ENCODE measurements around the gene ITIH1.

The ITIH1 gene

GRCh38 chr3:52810923-52811322, 33.5 kb downstream of the ITIH1 start:
- Histone ChIP-seq H3K9me3 (ENCODE audit: control insufficient read depth, insufficient read depth, low read length) (no peaks in the 10 kb centered on the region), H3K9ac (ENCODE audit: low read depth, low read length) (no peak overlapping the region), H3K36me3 (ENCODE audit: insufficient read depth, low read length) (no peaks in the 10 kb centered on the region), H3K4me1 (ENCODE audit: insufficient read depth, low read length) (no peaks in the 10 kb centered on the region)

DNA sequence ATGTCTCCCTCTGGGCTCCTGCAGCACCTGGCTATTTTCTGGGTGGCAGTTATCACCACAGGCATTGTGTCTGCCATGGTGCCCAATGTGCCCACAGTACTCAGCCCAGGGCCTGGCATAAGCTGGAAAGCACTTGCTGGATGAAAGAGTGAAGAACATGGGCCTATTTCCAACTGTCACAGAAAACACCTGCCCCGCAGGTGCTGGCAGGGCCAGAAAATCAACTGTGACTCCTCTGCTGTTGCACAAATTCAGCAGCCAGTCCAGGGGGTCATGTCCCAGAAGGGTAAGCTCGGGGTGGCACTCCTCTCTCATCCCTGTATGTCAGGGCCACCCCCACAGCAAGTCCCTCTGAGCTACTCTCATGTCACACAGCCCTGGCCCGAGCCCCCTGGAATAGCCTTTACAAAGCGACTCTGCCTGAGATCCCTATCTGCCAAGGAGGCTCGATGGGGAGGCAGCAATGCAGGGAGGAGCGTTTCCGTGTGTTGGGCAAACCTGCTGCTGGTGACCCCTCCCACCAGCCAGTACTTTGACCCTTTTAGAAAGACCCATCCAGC, 34.1 kb downstream of the ITIH1 start:
- H3K9me3 ChIP-seq (ENCODE audit: control insufficient read depth, insufficient read depth, low read length) = no peaks in the 10 kb centered on the region
- H3K36me3 ChIP-seq (ENCODE audit: insufficient read depth, low read length) = no peaks in the 10 kb centered on the region
- no peaks in the 10 kb centered on the region for H3K4me1 ChIP-seq (ENCODE audit: insufficient read depth, low read length)
- no peak overlapping the region for H3K9ac ChIP-seq (ENCODE audit: low read depth, low read length)

GRCh38 chr3:52813810-52814209, 36.4 kb downstream of the ITIH1 start:
- no peak overlapping the region for H3K9ac ChIP-seq (ENCODE audit: low read depth, low read length)
- H3K36me3 ChIP-seq (ENCODE audit: insufficient read depth, low read length) = no peaks in the 10 kb centered on the region
- H3K4me1 ChIP-seq (ENCODE audit: insufficient read depth, low read length) = peaks cover 6% of the 10 kb centered on the region; the same call in 1 of the 2 replicates
- no peaks in the 10 kb centered on the region for H3K9me3 ChIP-seq (ENCODE audit: control insufficient read depth, insufficient read depth, low read length)

DNA sequence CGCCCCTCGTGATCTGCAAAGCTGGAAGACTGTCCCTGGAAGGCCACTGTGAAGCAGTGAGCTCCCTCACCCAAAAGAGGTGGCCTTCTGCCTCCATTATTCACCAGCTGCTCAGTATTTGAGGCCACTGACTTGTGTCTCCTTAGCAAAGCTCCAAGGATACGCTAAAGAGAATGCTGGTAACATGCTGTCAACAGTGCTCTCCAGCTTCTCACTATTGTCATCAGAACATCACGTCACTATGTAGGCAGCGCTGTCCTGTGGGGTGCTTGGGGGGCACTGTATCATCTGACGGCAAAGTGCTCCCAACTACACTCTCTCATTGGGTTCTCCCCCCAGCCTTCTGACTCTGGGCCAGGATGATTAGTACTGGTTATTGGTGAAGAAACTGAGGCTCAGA, 38.8 kb downstream of the ITIH1 start:
- peaks cover 15% of the 10 kb centered on the region; the same call in 1 of the 2 replicates for H3K4me1 ChIP-seq (ENCODE audit: insufficient read depth, low read length)

GRCh38 chr3:52816654-52817053, 39.3 kb downstream of the ITIH1 start:
- Histone ChIP-seq H3K4me1 (ENCODE audit: insufficient read depth, low read length) (peaks cover 15% of the 10 kb centered on the region; the same call in 1 of the 2 replicates), H3K9me3 (ENCODE audit: control insufficient read depth, insufficient read depth, low read length) (no peaks in the 10 kb centered on the region), H3K36me3 (ENCODE audit: insufficient read depth, low read length) (no peaks in the 10 kb centered on the region), H3K9ac (ENCODE audit: low read depth, low read length) (no peak overlapping the region)

More for the DNA sequence above, 38.8 kb downstream of the ITIH1 start:
- no peaks in the 10 kb centered on the region for H3K36me3 ChIP-seq (ENCODE audit: insufficient read depth, low read length)
- H3K9ac ChIP-seq (ENCODE audit: low read depth, low read length) = no peak overlapping the region
- H3K9me3 ChIP-seq (ENCODE audit: control insufficient read depth, insufficient read depth, low read length) = no peaks in the 10 kb centered on the region

GRCh38 chr3:52817221-52817620, 39.8 kb downstream of the ITIH1 start:
- H3K4me1 ChIP-seq (ENCODE audit: insufficient read depth, low read length) = peaks cover 15% of the 10 kb centered on the region; the same call in 1 of the 2 replicates

GRCh38 chr3:52817860-52818259, 40.5 kb downstream of the ITIH1 start:
- Histone ChIP-seq H3K9me3 (ENCODE audit: control insufficient read depth, insufficient read depth, low read length) (no peaks in the 10 kb centered on the region), H3K4me1 (ENCODE audit: insufficient read depth, low read length) (peaks cover 15% of the 10 kb centered on the region; the same call in 1 of the 2 replicates), H3K36me3 (ENCODE audit: insufficient read depth, low read length) (no peaks in the 10 kb centered on the region), H3K9ac (ENCODE audit: low read depth, low read length) (no peak overlapping the region)

More at GRCh38 chr3:52817221-52817620, 39.8 kb downstream of the ITIH1 start:
- no peaks in the 10 kb centered on the region for H3K36me3 ChIP-seq (ENCODE audit: insufficient read depth, low read length)
- H3K9me3 ChIP-seq (ENCODE audit: control insufficient read depth, insufficient read depth, low read length) = no peaks in the 10 kb centered on the region
- no peak overlapping the region for H3K9ac ChIP-seq (ENCODE audit: low read depth, low read length)

DNA sequence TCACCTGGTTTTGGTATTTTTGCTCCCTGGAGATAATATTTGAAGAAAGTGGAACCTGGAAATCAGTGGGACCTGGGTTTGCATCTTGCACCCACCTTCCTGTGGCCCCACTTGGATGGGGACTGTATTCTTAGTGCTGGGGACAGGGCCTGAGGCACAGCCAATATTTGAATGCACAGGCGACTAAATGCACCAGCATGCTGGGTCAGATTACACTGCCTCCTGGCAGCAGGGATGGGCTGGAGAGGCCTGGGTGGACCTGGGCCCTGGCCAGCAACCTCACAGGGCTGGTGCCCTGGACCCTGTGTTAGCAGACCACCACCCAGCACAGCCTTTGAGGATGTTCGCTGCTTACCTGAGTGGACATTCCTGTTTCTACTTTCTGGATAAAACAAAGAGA, 42.5 kb downstream of the ITIH1 start:
- peaks cover 15% of the 10 kb centered on the region; the same call in 1 of the 2 replicates for H3K4me1 ChIP-seq (ENCODE audit: insufficient read depth, low read length)
- no peak overlapping the region for H3K9ac ChIP-seq (ENCODE audit: low read depth, low read length)
- H3K36me3 ChIP-seq (ENCODE audit: insufficient read depth, low read length) = no peaks in the 10 kb centered on the region
- H3K9me3 ChIP-seq (ENCODE audit: control insufficient read depth, insufficient read depth, low read length) = no peaks in the 10 kb centered on the region

- Histone ChIP-seq H3K9me3 (ENCODE audit: control insufficient read depth, insufficient read depth, low read length) (no peaks in the 10 kb centered on the region), H3K4me1 (ENCODE audit: insufficient read depth, low read length) (peaks cover 15% of the 10 kb centered on the region; the same call in 1 of the 2 replicates), H3K9ac (ENCODE audit: low read depth, low read length) (no peak overlapping the region), H3K36me3 (ENCODE audit: insufficient read depth, low read length) (no peaks in the 10 kb centered on the region)
Observed at GRCh38 chr3:52820736-52821135, 43.3 kb downstream of the ITIH1 start.

GRCh38 chr3:52822363-52822762, 45.0 kb downstream of the ITIH1 start:
- H3K4me1 ChIP-seq (ENCODE audit: insufficient read depth, low read length) = peaks cover 15% of the 10 kb centered on the region; the same call in 1 of the 2 replicates

GRCh38 chr3:52824037-52824436, 46.6 kb downstream of the ITIH1 start:
- Histone ChIP-seq H3K9ac (ENCODE audit: low read depth, low read length) (no peak overlapping the region), H3K9me3 (ENCODE audit: control insufficient read depth, insufficient read depth, low read length) (no peaks in the 10 kb centered on the region), H3K36me3 (ENCODE audit: insufficient read depth, low read length) (no peaks in the 10 kb centered on the region), H3K4me1 (ENCODE audit: insufficient read depth, low read length) (peaks cover 8% of the 10 kb centered on the region; the same call in 1 of the 2 replicates)

More at GRCh38 chr3:52822363-52822762, 45.0 kb downstream of the ITIH1 start:
- H3K9ac ChIP-seq (ENCODE audit: low read depth, low read length) = no peak overlapping the region
- H3K36me3 ChIP-seq (ENCODE audit: insufficient read depth, low read length) = no peaks in the 10 kb centered on the region
- no peaks in the 10 kb centered on the region for H3K9me3 ChIP-seq (ENCODE audit: control insufficient read depth, insufficient read depth, low read length)

- Histone ChIP-seq H3K9ac (ENCODE audit: low read depth, low read length) (no peak overlapping the region), H3K4me1 (ENCODE audit: insufficient read depth, low read length) (peaks cover 5% of the 10 kb centered on the region; the same call in 1 of the 2 replicates), H3K36me3 (ENCODE audit: insufficient read depth, low read length) (no peaks in the 10 kb centered on the region), H3K9me3 (ENCODE audit: control insufficient read depth, insufficient read depth, low read length) (no peaks in the 10 kb centered on the region)
Observed at GRCh38 chr3:52827441-52827840, 50.0 kb downstream of the ITIH1 start.

DNA sequence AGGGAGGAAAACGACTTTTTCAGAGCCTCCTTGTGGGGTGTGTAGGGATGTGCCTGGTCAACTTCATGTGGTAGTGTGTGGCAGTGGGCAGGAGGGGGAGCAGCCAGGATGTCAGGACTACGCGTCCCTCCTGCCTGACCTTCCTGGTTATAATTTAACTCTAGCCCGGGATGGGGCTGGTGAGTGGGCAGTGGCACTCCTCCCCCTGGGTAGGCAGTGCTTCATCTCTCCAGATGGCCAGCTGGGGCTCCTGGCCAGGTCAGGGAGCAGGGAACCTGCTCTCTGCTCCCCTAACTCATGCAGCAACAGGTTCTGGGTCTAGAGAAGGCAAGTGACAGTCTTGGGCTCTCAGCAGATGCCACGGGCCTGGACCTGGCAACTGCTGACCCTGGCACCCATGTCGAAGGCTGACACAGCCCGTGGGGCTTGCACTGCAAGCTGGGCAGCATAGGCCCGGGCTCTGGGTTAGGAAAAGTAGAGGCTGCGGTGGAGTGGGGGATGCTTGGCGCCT, 50.5 kb downstream of the ITIH1 start:
- H3K4me1 ChIP-seq (ENCODE audit: insufficient read depth, low read length) = peaks cover 5% of the 10 kb centered on the region; the same call in 1 of the 2 replicates
- H3K9me3 ChIP-seq (ENCODE audit: control insufficient read depth, insufficient read depth, low read length) = no peaks in the 10 kb centered on the region
- no peak overlapping the region for H3K9ac ChIP-seq (ENCODE audit: low read depth, low read length)
- no peaks in the 10 kb centered on the region for H3K36me3 ChIP-seq (ENCODE audit: insufficient read depth, low read length)

DNA sequence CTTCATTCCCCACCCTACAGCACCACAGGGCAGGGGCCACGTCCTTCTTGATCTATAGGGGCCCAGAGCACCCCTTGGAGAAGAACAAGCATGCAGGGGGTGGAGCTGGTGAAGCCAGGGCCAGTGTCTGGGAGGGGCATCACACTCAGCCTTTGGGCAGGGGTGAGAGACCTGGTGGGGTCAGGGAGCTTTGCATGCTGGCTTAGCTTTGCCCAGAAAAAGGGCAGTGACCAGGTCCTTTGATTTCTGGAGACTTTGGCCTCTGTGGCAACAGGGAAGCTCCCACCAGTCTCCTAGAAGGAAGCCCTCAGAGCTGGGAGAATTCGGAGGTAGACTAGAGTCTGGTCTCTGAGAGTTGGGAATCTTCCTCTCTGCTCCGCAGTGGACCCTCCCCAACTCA, 52.1 kb downstream of the ITIH1 start:
- Histone ChIP-seq H3K9me3 (ENCODE audit: control insufficient read depth, insufficient read depth, low read length) (no peaks in the 10 kb centered on the region), H3K4me1 (ENCODE audit: insufficient read depth, low read length) (peaks cover 5% of the 10 kb centered on the region; the same call in 1 of the 2 replicates), H3K9ac (ENCODE audit: low read depth, low read length) (no peak overlapping the region), H3K36me3 (ENCODE audit: insufficient read depth, low read length) (no peaks in the 10 kb centered on the region)

DNA sequence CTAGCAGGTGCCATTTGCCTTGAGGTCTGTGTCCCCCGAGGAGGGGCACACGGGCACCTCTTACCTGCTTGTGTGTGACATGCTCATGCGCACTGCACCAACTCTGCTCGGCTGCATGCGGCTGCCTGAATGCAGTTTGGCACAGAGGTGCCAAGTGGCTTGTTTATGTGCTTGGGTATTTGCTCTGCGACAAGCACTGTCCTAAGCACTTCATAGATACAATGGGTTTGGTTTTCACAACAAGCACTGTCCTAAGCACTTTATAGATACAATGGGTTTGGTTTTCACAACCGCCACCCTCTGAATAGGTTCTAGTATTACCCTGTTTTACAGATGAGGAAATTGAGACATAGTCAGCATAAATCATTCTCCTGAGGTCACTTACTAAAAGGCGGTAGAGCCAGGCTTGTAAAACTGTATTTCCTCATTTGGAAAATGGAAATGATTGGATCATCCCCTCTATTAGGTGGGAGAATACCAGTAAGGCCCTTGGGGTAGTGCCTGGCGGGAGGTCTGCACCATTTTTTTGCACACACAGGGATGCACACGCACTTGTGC, 52.6 kb downstream of the ITIH1 start:
- H3K9me3 ChIP-seq (ENCODE audit: control insufficient read depth, insufficient read depth, low read length) = no peaks in the 10 kb centered on the region
- no peaks in the 10 kb centered on the region for H3K36me3 ChIP-seq (ENCODE audit: insufficient read depth, low read length)
- no peak overlapping the region for H3K9ac ChIP-seq (ENCODE audit: low read depth, low read length)
- H3K4me1 ChIP-seq (ENCODE audit: insufficient read depth, low read length) = peaks cover 5% of the 10 kb centered on the region; the same call in 1 of the 2 replicates
